ENCODE data around the gene DRP2. TPM values are rescaled to one million over a fixed set of nuclear protein-coding genes. Genes with fewer than 3 reads are reported as not detected.

DRP2 gene
- polyA plus RNA-seq, 1 of the 3 experiments (the other 2 are of a cell fraction): 0.16 TPM

GRCh38 chrX:101190736-101191135, 28.9 kb upstream of the DRP2 start:
- WGBS (ENCODE audit: low lambda C conversion rate): 31% methylated on average over 1 of the region's 1 CpG
- Histone ChIP-seq H4K20me1 (ENCODE audit: insufficient read depth) (no peaks in the 10 kb centered on the region), H3K9ac (no peak overlapping the region), H3K4me1 (ENCODE audit: control insufficient read depth in 1 of 2, insufficient read depth in 2 of 2, low read depth in 1 of 2, low read length in 1 of 2) (no peaks in the 10 kb centered on the region), H3K27ac (ENCODE audit: low read depth in 2 of 2, low read length in 1 of 2) (no peak overlapping the region), H3K9me3 (no peaks in the 10 kb centered on the region), H3K36me3 (replicated peaks in 1 of 2; ENCODE audit: control insufficient read depth in 1 of 2, insufficient read depth in 2 of 2, low read length in 1 of 2) (no peaks in the 10 kb centered on the region), H3K9me2 (no peaks in the 10 kb centered on the region), H3F3A (replicated peaks; ENCODE audit: insufficient read depth) (no peaks in the 10 kb centered on the region), H3K4me2 (no peak overlapping the region), H3K4me3 (ENCODE audit: low read depth in 2 of 2, low read length in 1 of 2) (no peak overlapping the region), H3K27me3 (ENCODE audit: insufficient read depth) (0 out of 2 replicates have a peak, but pooled peaks cover 6% of the 10 kb centered on the region), H2AFZ (ENCODE audit: low read depth) (no peak overlapping the region), H3K79me2 (ENCODE audit: insufficient read depth) (no peaks in the 10 kb centered on the region)
- no peak for TF ChIP-seq FOXJ3 (CRISPR knock-in tag; IDR thresholded peaks at IDR 0.05)
- TF ChIP-seq JUND (IDR thresholded peaks at IDR 0.05): no peak
- TF ChIP-seq GABPA (IDR thresholded peaks at IDR 0.05; ENCODE audit: low read depth): no peak
- TF ChIP-seq TAF1 (IDR thresholded peaks at IDR 0.05; ENCODE audit: borderline replicate concordance, low read depth, low read length): no peak
- TF ChIP-seq GATA2 (CRISPR knock-in tag; IDR thresholded peaks at IDR 0.05): no peak
- no peak for TF ChIP-seq PBX3 (IDR thresholded peaks at IDR 0.05)
- no peak for TF ChIP-seq RFX5 (IDR thresholded peaks at IDR 0.05; ENCODE audit: low read length)
- TF ChIP-seq NRF1 (IDR thresholded peaks at IDR 0.05; ENCODE audit: low read depth, low read length): no peak
- no peak for TF ChIP-seq MEF2A (IDR thresholded peaks at IDR 0.05; ENCODE audit: borderline replicate concordance, low read depth)
- no peak for TF ChIP-seq SMC3 (IDR thresholded peaks at IDR 0.05; ENCODE audit: low read depth, low read length)
- TF ChIP-seq EP300 (IDR thresholded peaks at IDR 0.05; ENCODE audit: borderline replicate concordance in 1 of 2, low read depth in 1 of 2, low read length in 1 of 2): no peak
- TF ChIP-seq RCOR1 (IDR thresholded peaks at IDR 0.05; ENCODE audit: low read length): no peak
- TF ChIP-seq FOXM1 (IDR thresholded peaks at IDR 0.05; ENCODE audit: low read depth): no peak
- TF ChIP-seq RAD21 (IDR thresholded peaks at IDR 0.05; ENCODE audit: low read length): no peak
- TF ChIP-seq REST (IDR thresholded peaks at IDR 0.05; ENCODE audit: low read depth, low read length): no peak
- TF ChIP-seq CTCF (IDR thresholded peaks at IDR 0.05): no peak
- no peak for TF ChIP-seq TCF12 (IDR thresholded peaks at IDR 0.05)
- DNase-seq: no peak
- ChIA-PET POLR2A (no interaction called here), CTCF (no interaction called here)
